GM15510 (cell line): ENCODE results near the gene MRC1.

Source experiments
- POLR2A ChIP-seq: IDR thresholded peaks from 3 replicates; pipeline ENCODE4 v1.6.1; 2011; ENCODE audit warnings: borderline replicate concordance; ENCODE audit not compliant: insufficient read length; ENCODE audit errors: extremely low read depth

Gene MRC1

GRCh38 chr10:17848646-17849045, 39.5 kb downstream of the MRC1 start:
- TF ChIP-seq POLR2A = no peak

GRCh38 chr10:17850501-17850900, 41.4 kb downstream of the MRC1 start:
- TF ChIP-seq POLR2A = no peak

GRCh38 chr10:17851611-17852010, 42.5 kb downstream of the MRC1 start:
- TF ChIP-seq POLR2A = no peak

- no peak for TF ChIP-seq POLR2A
Observed at GRCh38 chr10:17854044-17854652, 45.0 kb downstream of the MRC1 start.

GRCh38 chr10:17857040-17857439, 47.9 kb downstream of the MRC1 start:
- TF ChIP-seq POLR2A = no peak

GRCh38 chr10:17859492-17860156, 50.5 kb downstream of the MRC1 start:
- no peak for TF ChIP-seq POLR2A

- TF ChIP-seq POLR2A = no peak
Observed at GRCh38 chr10:17861760-17862159, 52.6 kb downstream of the MRC1 start.

- no peak for TF ChIP-seq POLR2A
Observed at GRCh38 chr10:17865351-17865750, 56.2 kb downstream of the MRC1 start.

- no peak for TF ChIP-seq POLR2A
Observed at GRCh38 chr10:17866346-17866745, 57.2 kb downstream of the MRC1 start.

GRCh38 chr10:17867056-17867455, 57.9 kb downstream of the MRC1 start:
- TF ChIP-seq POLR2A = no peak

GRCh38 chr10:17871036-17871435, 61.9 kb downstream of the MRC1 start:
- TF ChIP-seq POLR2A = no peak

GRCh38 chr10:17872191-17873091, 63.3 kb downstream of the MRC1 start:
- no peak for TF ChIP-seq POLR2A

- no peak for TF ChIP-seq POLR2A
Observed at GRCh38 chr10:17873946-17874345, 64.8 kb downstream of the MRC1 start.

- TF ChIP-seq POLR2A = no peak
Observed at GRCh38 chr10:17877121-17877520, 68.0 kb downstream of the MRC1 start.

- TF ChIP-seq POLR2A = no peak
Observed at GRCh38 chr10:17878896-17879295, 69.7 kb downstream of the MRC1 start.

GRCh38 chr10:17880601-17881000, 71.5 kb downstream of the MRC1 start:
- no peak for TF ChIP-seq POLR2A

GRCh38 chr10:17882557-17882956, 73.4 kb downstream of the MRC1 start:
- TF ChIP-seq POLR2A = no peak

- no peak for TF ChIP-seq POLR2A
Observed at GRCh38 chr10:17883621-17884020, 74.5 kb downstream of the MRC1 start.
